GM12873 (cell line): ENCODE results near the gene EFNA4.
A peak's percentile ranks its signal among the peaks of the same experiment; 100 is the strongest.

Experiments
- TF ChIP-seq, protein P1 (sequence below): IDR thresholded peaks from 2 replicates; pipeline ENCODE4 v1.5.1; 2012; ENCODE audit warnings: low read depth, mild to moderate bottlenecking, moderate library complexity, low read length, control low read depth; ENCODE audit not compliant: insufficient read depth; ENCODE audit errors: missing control alignments

EFNA4 gene

DNA sequence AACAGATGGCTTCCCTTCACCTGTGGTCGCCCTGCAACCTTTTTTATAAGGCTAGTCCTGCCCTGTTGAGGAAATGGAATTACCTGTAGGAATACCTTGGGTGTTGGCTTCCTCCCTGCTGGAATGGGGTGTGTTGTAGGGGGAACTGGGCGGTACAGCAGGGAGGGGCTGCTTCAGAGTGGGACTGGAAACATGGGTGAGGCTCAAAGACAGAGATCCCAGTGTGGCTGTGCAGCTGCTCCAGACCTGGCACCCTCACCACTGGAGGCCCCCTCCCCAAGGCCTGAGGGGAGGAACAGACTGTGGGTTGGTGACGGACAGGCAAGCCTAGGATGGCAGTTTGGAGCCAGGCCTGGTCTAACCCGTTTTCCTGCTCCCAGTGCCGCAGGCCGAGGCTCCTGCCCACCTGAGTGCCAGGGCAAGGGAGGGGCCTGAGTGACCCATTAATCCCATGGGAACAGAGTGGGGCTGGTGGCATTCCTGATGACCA lies 19.6 kb downstream of the EFNA4 start:
- TF ChIP-seq, protein P1, sequence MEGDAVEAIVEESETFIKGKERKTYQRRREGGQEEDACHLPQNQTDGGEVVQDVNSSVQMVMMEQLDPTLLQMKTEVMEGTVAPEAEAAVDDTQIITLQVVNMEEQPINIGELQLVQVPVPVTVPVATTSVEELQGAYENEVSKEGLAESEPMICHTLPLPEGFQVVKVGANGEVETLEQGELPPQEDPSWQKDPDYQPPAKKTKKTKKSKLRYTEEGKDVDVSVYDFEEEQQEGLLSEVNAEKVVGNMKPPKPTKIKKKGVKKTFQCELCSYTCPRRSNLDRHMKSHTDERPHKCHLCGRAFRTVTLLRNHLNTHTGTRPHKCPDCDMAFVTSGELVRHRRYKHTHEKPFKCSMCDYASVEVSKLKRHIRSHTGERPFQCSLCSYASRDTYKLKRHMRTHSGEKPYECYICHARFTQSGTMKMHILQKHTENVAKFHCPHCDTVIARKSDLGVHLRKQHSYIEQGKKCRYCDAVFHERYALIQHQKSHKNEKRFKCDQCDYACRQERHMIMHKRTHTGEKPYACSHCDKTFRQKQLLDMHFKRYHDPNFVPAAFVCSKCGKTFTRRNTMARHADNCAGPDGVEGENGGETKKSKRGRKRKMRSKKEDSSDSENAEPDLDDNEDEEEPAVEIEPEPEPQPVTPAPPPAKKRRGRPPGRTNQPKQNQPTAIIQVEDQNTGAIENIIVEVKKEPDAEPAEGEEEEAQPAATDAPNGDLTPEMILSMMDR = no peak

DNA sequence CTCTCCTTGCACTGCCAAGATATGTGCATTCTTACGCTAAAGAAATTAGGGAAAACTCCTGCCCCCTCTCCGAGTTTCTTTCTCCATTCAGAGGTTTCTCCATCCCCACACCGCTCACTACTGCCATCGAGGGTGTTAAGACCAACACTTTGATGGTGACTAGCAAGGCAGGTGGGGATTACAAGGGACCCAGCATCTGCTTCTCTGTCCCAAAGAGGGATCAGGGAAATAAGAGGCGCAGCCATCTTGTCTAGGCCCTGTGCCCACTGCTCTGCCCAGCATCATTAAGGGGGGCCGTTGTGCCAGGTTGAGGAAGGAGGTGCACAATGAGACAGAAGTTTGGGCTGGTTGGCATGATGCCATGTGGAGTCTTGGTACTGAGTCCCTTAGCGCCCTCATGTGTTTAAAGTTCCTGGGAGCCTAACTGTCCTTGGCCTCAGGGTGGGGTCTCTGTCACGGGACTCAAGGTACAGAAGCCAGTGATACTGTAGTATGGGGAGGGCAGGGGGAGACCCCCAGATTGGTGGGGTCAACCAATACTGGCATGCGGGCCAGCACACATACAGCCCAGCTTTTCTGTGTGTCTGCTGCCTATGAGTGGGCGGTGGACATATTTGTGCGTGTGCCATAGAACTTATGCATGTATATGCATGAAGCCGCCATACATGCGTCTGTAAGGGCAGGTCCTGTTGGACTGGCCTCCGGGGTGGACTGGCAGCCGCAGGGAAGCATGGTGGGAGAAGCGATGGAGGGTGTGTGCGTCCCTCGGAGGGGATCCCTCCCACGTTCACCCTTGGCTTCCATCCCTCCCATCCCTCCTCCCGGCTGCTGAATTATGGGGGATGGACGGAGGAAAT lies 20.6 kb downstream of the EFNA4 start:
- TF ChIP-seq, protein P1 = peak; percentile 33

DNA sequence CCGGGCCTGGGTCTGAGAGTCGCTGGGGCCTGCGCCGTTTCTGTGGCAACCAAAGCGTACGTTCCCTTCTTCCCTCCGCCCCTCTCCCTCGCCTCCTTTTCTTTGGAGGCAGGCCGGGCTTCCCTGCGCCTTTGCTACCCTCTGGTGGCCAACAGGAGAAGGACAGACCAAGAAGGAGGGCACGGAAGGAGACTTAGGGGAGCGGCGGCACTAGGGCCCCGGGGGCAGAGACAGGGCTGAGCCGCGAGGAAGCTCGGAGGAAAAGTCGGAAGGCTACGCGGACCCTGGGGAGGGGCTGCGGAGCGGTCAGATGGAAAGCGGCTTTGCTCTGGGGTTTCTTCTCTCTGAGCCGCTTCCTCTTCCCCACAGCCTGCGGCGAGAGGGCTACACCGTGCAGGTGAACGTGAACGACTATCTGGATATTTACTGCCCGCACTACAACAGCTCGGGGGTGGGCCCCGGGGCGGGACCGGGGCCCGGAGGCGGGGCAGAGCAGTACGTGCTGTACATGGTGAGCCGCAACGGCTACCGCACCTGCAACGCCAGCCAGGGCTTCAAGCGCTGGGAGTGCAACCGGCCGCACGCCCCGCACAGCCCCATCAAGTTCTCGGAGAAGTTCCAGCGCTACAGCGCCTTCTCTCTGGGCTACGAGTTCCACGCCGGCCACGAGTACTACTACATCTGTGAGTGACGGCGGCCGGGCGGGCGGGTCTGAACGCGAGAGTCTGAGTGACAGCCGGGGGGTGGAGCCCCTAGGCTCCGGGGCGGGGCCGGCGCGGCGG lies 21.4 kb downstream of the EFNA4 start:
- TF ChIP-seq, protein P1 = peak; percentile 86

DNA sequence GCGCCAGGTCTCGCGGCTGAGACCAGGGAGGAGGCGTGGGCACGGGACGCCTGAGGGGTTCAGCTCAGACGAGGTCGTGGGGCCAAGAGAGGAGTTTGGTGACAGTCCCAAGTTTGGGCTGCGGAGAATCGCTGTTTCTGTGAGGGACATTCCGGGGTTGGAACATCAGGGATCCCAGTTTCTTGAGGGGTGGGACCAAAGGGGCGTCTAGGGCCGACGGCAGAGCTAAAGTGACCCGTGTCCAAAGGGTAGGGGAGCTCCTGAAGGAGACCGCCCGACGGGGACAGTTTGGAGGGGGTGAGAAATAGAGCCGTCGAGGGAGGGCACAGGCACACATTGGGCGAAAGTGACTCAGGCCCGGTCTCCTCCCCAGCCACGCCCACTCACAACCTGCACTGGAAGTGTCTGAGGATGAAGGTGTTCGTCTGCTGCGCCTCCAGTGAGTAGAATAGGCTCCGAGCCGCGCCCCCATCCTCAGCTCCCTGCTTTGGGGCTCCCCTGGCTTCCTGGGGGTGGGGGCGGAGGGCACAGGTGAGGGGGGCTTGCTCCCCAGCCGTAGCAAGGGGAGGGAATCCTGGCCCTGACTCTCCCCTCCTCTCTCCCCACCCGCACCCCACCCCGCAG lies 22.1 kb downstream of the EFNA4 start:
- TF ChIP-seq, protein P1 = no peak

DNA sequence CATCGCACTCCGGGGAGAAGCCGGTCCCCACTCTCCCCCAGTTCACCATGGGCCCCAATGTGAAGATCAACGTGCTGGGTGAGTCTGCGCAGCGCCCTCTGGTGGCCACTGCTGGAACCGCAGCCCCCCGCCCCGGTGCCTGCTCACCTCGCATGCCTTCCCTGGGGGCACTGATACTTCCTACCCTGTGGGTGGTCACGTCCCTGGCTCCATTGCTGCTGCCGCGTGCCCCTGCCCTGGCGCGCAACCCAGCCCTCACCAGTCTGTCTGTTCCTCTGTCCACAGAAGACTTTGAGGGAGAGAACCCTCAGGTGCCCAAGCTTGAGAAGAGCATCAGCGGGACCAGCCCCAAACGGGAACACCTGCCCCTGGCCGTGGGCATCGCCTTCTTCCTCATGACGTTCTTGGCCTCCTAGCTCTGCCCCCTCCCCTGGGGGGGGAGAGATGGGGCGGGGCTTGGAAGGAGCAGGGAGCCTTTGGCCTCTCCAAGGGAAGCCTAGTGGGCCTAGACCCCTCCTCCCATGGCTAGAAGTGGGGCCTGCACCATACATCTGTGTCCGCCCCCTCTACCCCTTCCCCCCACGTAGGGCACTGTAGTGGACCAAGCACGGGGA lies 22.7 kb downstream of the EFNA4 start:
- TF ChIP-seq, protein P1 = peak; percentile 98

DNA sequence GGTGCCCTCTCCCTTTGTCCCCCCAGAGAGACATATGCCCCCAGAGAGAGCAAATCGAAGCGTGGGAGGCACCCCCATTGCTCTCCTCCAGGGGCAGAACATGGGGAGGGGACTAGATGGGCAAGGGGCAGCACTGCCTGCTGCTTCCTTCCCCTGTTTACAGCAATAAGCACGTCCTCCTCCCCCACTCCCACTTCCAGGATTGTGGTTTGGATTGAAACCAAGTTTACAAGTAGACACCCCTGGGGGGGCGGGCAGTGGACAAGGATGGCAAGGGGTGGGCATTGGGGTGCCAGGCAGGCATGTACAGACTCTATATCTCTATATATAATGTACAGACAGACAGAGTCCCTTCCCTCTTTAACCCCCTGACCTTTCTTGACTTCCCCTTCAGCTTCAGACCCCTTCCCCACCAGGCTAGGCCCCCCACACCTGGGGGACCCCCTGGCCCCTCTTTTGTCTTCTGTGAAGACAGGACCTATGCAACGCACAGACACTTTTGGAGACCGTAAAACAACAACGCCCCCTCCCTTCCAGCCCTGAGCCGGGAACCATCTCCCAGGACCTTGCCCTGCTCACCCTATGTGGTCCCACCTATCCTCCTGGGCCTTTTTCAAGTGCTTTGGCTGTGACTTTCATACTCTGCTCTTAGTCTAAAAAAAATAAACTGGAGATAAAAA lies 23.5 kb downstream of the EFNA4 start:
- TF ChIP-seq, protein P1 = no peak
